GM20431 (cell line): ENCODE data around the gene SIK3.

Experiments
- in situ Hi-C: fragments of 300-500 bp; cut with MseI, MboI; formaldehyde crosslinking; loops from one replicate; pipeline ENCODE4 v1.15.0; 2020; ENCODE audit warnings: low sequenced_read_pairs; ENCODE audit not compliant: unreplicated experiment

The SIK3 gene

GRCh38 chr11:117083011-117083935 is 15.0 kb downstream of the SIK3 start:
- in situ Hi-C loops: no loop called here

DNA sequence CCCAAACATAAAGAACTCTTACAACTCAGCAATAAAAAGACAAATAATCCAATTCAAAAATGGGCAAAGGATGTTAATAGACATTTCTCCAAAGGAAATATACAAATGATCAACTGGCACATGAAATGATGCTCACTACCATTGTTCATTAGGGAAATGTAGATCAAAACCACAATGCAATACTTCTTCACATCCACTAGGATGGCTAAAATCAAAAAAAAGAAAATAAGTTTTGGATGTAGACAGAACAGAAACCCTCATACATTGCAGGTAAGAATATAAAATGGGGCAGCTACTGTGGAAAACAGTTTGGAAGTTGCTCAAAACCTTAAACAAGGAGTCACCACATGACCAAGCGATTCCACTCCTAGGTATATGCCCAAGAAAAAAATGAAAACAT is 16.3 kb downstream of the SIK3 start:
- in situ Hi-C loops: no loop called here

DNA sequence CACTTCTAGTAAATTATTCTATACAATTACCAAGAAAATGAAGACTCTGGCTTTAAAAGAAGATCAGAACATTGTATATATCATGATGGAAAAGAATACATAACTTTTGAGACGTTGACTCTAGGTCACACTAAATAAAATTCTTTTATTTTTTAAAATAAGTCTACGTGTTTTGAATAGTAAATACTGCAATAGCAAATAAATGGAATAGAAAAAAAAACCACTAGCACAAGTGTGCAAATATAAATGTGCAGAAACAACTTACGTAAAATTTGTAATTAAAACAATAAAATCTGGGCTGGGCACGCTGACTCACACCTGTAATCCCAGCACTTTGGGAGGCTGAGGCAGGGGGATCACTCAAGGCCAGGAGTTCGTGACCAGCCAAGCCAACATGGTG is 17.9 kb downstream of the SIK3 start:
- in situ Hi-C loops: no loop called here

GRCh38 chr11:117076941-117077691 is 21.1 kb downstream of the SIK3 start:
- in situ Hi-C loops: no loop called here

GRCh38 chr11:117075186-117075585 is 23.0 kb downstream of the SIK3 start:
- in situ Hi-C loops: no loop called here

GRCh38 chr11:117074119-117074518 is 24.1 kb downstream of the SIK3 start:
- in situ Hi-C loops: no loop called here

GRCh38 chr11:117073539-117073938 is 24.7 kb downstream of the SIK3 start:
- in situ Hi-C loops: no loop called here

DNA sequence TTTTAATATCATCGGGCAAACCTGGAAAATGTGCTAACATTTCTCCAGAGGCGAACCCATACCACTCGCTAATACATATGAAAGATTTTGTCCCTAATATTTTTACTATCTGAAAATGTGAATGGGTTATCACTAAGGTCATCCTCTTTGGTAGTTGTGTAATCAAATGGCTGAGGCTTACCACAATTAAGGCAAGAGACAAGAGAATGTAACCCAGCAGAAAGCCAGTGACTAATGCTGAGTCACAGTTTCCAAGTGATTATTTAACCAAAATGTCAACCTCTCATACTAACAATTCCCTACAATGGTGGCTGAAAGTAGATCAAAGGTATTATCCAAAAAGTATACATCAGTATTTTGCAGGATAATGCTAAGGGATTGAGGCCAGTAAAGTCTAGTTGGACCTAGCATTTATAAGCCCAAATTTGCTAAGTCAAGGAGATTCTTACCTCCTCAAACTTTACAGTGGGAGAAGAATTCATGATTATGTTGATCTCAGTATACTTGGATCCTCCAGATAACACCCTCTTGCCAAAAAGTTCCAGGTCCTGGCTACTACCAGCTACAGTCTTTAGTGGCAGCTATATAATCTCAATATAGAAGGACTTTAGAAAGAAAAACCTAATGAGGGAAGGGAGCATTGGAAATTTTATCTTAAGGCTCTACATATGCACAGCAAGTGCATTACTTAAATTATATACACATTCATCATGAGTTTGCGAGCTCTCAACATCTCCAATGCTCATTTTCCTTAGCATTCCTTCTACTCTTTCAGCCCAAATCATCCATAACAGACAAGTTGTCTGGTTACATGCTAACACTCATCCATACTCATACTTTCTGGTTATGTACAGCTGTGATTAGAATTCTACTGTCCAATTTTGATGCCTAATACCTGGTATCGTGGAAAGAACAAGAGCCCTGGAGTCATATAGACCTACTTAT is 25.4 kb downstream of the SIK3 start:
- in situ Hi-C loops: no loop called here

- in situ Hi-C loops: no loop called here
Measured at GRCh38 chr11:117071344-117071787, 26.9 kb downstream of the SIK3 start.

GRCh38 chr11:117070016-117070415 is 28.2 kb downstream of the SIK3 start:
- in situ Hi-C loops: no loop called here

- in situ Hi-C loops: no loop called here
Measured at GRCh38 chr11:117068303-117068860, 29.8 kb downstream of the SIK3 start.

DNA sequence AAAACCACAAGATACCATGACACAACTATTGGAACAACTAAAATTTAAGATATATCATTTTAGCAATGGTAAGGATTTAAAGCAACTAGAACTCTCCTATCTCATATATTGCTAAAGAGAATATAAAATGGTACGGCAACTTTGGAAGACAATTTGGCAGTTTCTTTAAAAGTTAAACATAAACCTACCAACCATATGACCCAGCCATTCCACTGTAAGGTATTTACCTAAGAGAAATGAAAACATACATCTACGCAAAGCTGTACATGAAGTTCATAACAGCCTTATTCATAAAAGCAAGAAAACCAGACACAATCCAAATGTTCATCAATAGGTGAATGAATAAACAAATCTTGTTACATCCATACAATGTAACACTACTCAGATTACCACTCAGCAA is 31.3 kb downstream of the SIK3 start:
- in situ Hi-C loops: no loop called here

- in situ Hi-C loops: no loop called here
Measured at GRCh38 chr11:117064275-117064674, 34.0 kb downstream of the SIK3 start.

DNA sequence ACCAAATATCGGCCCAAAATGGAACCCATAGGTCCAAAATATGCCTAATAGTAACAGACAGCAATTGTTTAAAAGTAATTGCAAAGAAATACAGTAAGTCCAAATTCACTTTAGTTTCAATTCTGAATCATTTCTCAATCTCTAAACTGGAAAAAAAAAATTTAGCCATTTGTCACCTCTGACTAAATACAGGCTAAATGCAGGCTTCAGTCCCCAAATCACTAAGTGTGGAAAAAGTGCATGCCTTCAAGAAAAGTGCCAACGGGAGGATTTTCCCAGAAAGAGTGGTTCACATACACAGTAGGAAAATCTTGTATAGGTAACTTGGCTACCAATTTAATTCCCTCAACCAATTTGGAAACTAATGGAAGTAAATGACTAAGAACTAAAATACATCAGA is 35.7 kb downstream of the SIK3 start:
- in situ Hi-C loops: no loop called here

DNA sequence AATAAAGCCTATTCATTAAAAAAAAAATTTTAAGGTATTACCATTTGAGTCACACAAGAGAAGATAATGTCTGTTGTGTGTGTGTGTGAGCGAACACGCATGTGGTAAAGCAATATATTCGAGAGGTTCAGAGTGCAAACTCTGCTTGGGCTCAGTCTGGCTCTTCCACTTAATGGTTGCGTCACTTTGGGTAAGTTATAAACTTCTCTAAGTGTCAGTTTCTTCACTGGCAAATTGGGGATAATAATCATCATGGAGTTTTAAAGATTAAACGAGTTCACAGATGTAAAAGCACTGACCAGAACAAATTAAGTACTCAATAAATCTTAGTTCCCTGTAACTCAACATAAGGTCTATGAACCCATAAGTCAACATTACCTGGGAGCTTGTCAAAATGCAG is 37.0 kb downstream of the SIK3 start:
- in situ Hi-C loops: no loop called here

DNA sequence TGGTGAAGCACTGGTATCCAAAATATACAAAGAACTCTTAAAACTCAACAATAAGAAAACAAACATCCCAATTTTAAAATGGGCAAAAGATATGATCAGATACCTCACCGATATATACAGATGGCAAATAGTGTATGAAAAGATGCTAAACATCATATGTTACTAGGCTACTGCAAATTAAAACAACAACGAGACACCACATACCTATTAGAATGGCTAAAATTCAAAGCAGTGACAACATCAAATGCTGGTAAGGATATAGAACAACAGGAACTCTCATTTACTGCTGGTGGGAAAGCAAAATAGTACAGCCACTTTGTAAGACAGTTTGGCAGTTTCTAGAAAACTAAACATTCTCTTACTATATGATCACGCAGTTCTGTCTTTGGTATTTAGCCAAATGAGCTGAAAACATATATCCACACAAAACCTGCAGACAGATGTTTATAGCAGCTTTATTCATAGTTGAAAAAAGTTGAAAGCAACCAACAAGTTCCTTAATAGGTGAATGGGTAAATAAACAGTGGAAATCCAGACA is 38.5 kb downstream of the SIK3 start:
- in situ Hi-C loops: no loop called here

DNA sequence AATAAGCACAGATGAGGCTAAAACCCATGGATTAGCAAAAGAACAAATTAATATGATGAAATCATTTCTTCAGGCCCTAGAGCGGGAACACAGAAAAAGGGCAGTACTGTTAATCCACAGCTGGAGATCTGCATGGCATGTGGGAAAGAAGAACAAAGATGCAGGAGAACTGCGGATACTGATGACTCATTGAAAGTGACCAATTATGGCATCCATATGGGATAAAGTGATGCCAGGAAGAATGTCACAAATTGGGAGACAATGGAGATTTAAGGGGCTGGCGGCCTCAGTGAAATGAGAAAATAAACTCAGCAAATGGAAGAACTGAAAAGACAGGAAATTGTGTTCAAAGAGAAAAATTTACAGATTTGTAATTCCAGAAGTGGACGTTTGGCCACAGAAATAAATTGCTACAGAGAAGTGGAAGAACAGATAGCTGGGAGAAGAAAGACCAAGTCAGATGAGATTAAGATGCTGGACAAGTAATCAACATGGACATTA is 39.4 kb downstream of the SIK3 start:
- in situ Hi-C loops: no loop called here

GRCh38 chr11:117057727-117058126 is 40.5 kb downstream of the SIK3 start:
- in situ Hi-C loops: no loop called here

DNA sequence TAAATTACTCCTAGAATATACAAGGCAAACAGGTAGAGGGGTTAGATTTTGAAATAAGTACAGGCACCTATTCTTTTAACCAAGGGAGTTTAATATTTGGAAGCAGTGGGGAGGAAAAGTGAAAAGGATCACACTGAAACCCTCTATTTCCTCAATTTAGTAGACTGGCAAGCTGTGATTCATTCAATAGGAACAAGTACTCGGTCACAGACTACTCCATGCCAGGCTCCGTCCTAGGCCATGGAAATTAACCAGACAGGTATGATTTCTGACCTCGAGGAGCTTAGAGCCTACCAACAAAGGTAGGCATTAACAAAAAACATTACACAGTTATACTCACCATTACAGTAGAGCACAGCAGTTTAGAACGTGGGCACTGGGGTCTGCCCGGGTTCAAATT is 40.9 kb downstream of the SIK3 start:
- in situ Hi-C loops: no loop called here
